ENCODE data around the gene JAK1. TPM values are rescaled to one million over a fixed set of nuclear protein-coding genes. Genes with fewer than 3 reads are reported as not detected.

Gene JAK1
- total RNA-seq, 1 experiment from 2014 or later = 73.1 TPM

GRCh38 chr1:64875606-64876005, 90.7 kb downstream of the JAK1 start:
- no peak for TF ChIP-seq CTCF (IDR thresholded peaks at IDR 0.05; ENCODE audit: unreplicated experiment)
- no TSS peak for BruUV-seq (replicated peaks)
- intact Hi-C loops (cut with micrococcal nuclease) = no loop called here

GRCh38 chr1:64875101-64875500, 91.2 kb downstream of the JAK1 start:
- no peak for DNase-seq (ENCODE audit: unreplicated experiment)
- no TSS peak for BruUV-seq (replicated peaks)
- Mint-ChIP-seq H3K36me3 (ENCODE audit: insufficient read depth, unreplicated experiment) (peaks cover 56% of the 10 kb centered on the region), H3K4me3 (ENCODE audit: unreplicated experiment) (no peak overlapping the region), H3K4me1 (ENCODE audit: insufficient read depth, unreplicated experiment) (no peaks in the 10 kb centered on the region), H3K27me3 (ENCODE audit: insufficient read depth, unreplicated experiment) (no peaks in the 10 kb centered on the region), H3K9me3 (ENCODE audit: unreplicated experiment) (no peaks in the 10 kb centered on the region), H3K27ac (ENCODE audit: low read depth, unreplicated experiment) (no peak overlapping the region)
- CTCF ChIA-PET = interaction anchor here (0.8 kb wide), 1 partner anchor 63 kb away, joined by 3 read pairs; no protein-coding TSS in a partner anchor
- POLR2A ChIA-PET = no interaction called here
- TF ChIP-seq CTCF (IDR thresholded peaks at IDR 0.05; ENCODE audit: unreplicated experiment) = no peak
- intact Hi-C loops (cut with micrococcal nuclease) = no loop called here

More at GRCh38 chr1:64875606-64876005, 90.7 kb downstream of the JAK1 start:
- ChIA-PET POLR2A (no interaction called here), CTCF (interaction anchor here (0.6 to 0.8 kb wide), 2 partner anchors 31 to 62 kb away, joined by 3 read pairs; no protein-coding TSS in a partner anchor)
- H3K36me3 Mint-ChIP-seq (ENCODE audit: insufficient read depth, unreplicated experiment) = peaks cover 56% of the 10 kb centered on the region
- H3K27ac Mint-ChIP-seq (ENCODE audit: low read depth, unreplicated experiment) = no peak overlapping the region
- H3K4me3 Mint-ChIP-seq (ENCODE audit: unreplicated experiment) = no peak overlapping the region
- H3K27me3 Mint-ChIP-seq (ENCODE audit: insufficient read depth, unreplicated experiment) = no peaks in the 10 kb centered on the region
- DNase-seq (ENCODE audit: unreplicated experiment) = no peak
- H3K4me1 Mint-ChIP-seq (ENCODE audit: insufficient read depth, unreplicated experiment) = no peaks in the 10 kb centered on the region
- no peaks in the 10 kb centered on the region for H3K9me3 Mint-ChIP-seq (ENCODE audit: unreplicated experiment)

GRCh38 chr1:64874666-64875065, 91.7 kb downstream of the JAK1 start:
- no peak for TF ChIP-seq CTCF (IDR thresholded peaks at IDR 0.05; ENCODE audit: unreplicated experiment)
- no peak overlapping the region for H3K4me3 Mint-ChIP-seq (ENCODE audit: unreplicated experiment)
- ChIA-PET CTCF (interaction anchor here (0.8 kb wide), 1 partner anchor 63 kb away, joined by 3 read pairs; no protein-coding TSS in a partner anchor), POLR2A (no interaction called here)
- no peak overlapping the region for H3K27ac Mint-ChIP-seq (ENCODE audit: low read depth, unreplicated experiment)
- no peaks in the 10 kb centered on the region for H3K27me3 Mint-ChIP-seq (ENCODE audit: insufficient read depth, unreplicated experiment)
- no TSS peak for BruUV-seq (replicated peaks)
- peaks cover 56% of the 10 kb centered on the region for H3K36me3 Mint-ChIP-seq (ENCODE audit: insufficient read depth, unreplicated experiment)
- DNase-seq (ENCODE audit: unreplicated experiment) = no peak
- no peaks in the 10 kb centered on the region for H3K4me1 Mint-ChIP-seq (ENCODE audit: insufficient read depth, unreplicated experiment)
- no peaks in the 10 kb centered on the region for H3K9me3 Mint-ChIP-seq (ENCODE audit: unreplicated experiment)
- intact Hi-C loops (cut with micrococcal nuclease) = no loop called here

- H3K4me1 Mint-ChIP-seq (ENCODE audit: insufficient read depth, unreplicated experiment) = no peaks in the 10 kb centered on the region
- no peak for DNase-seq (ENCODE audit: unreplicated experiment)
- H3K4me3 Mint-ChIP-seq (ENCODE audit: unreplicated experiment) = no peak overlapping the region
- H3K9me3 Mint-ChIP-seq (ENCODE audit: unreplicated experiment) = no peaks in the 10 kb centered on the region
- ChIA-PET CTCF (no interaction called here), POLR2A (interaction anchor here (0.6 kb wide), 1 partner anchor 1717 kb away, joined by 3 read pairs; no protein-coding TSS in a partner anchor)
- H3K27me3 Mint-ChIP-seq (ENCODE audit: insufficient read depth, unreplicated experiment) = no peaks in the 10 kb centered on the region
- TF ChIP-seq CTCF (IDR thresholded peaks at IDR 0.05; ENCODE audit: unreplicated experiment) = no peak
- intact Hi-C loops (cut with micrococcal nuclease) = no loop called here
- no TSS peak for BruUV-seq (replicated peaks)
- H3K27ac Mint-ChIP-seq (ENCODE audit: low read depth, unreplicated experiment) = no peak overlapping the region
- peaks cover 60% of the 10 kb centered on the region for H3K36me3 Mint-ChIP-seq (ENCODE audit: insufficient read depth, unreplicated experiment)
Measured at GRCh38 chr1:64873576-64873975, 92.8 kb downstream of the JAK1 start.

Data from MCF 10A (cell line).